Nephron progenitor cell (in vitro differentiated cells): ENCODE data around the gene WASHC3.
A peak's percentile ranks its signal among the peaks of the same experiment; 100 is the strongest.
"Not testable (repeated sequence)": the region's sequence is repeated elsewhere in the genome, so short reads cannot be mapped to it uniquely, and the experiment has no call there.

ENCODE experiments used
- DNase-seq: peaks from one replicate; pipeline ENCODE4 v3.0.0; 2021
- H3K27ac Mint-ChIP-seq: 2 replicates; pipeline ENCODE4 v1.8.0; 2021; ENCODE audit warnings: mild to moderate bottlenecking, moderate library complexity, mixed read lengths
- H3K27me3 Mint-ChIP-seq: 2 replicates; pipeline ENCODE4 v1.8.0; 2021; ENCODE audit warnings: mild to moderate bottlenecking, low read depth, mixed read lengths; ENCODE audit not compliant: poor library complexity
- H3K36me3 Mint-ChIP-seq: 2 replicates; pipeline ENCODE4 v1.8.0; 2021; ENCODE audit warnings: low read depth, mixed read lengths
- H3K4me1 Mint-ChIP-seq: 2 replicates; pipeline ENCODE4 v1.8.0; 2021; ENCODE audit warnings: mixed read lengths
- H3K4me3 Mint-ChIP-seq: 2 replicates; pipeline ENCODE4 v1.8.0; 2021; ENCODE audit warnings: mild to moderate bottlenecking, moderate library complexity, mixed read lengths
- H3K9me3 Mint-ChIP-seq: 2 replicates; pipeline ENCODE4 v1.8.0; 2021; ENCODE audit warnings: mild to moderate bottlenecking, moderate library complexity, mixed read lengths
- CTCF ChIP-seq: fragments of 200-600 bp; sonication (generic); IDR thresholded peaks from 2 replicates; pipeline ENCODE4 v1.5.0; 2021; ENCODE audit warnings: antibody characterized with exemption

Gene WASHC3

GRCh38 chr12:102095677-102096263 lies 34.0 kb upstream of the WASHC3 start:
- H3K36me3 Mint-ChIP-seq = peaks cover 57% of the 10 kb centered on the region
- H3K27ac Mint-ChIP-seq = no peak overlapping the region
- no peak overlapping the region for H3K4me3 Mint-ChIP-seq
- peak; percentile 32 for TF ChIP-seq CTCF
- no peaks in the 10 kb centered on the region for H3K27me3 Mint-ChIP-seq
- no peaks in the 10 kb centered on the region for H3K9me3 Mint-ChIP-seq
- no peak for DNase-seq
- no peaks in the 10 kb centered on the region for H3K4me1 Mint-ChIP-seq

GRCh38 chr12:102093319-102093718 lies 31.5 kb upstream of the WASHC3 start:
- no peaks in the 10 kb centered on the region for H3K27me3 Mint-ChIP-seq
- H3K4me1 Mint-ChIP-seq = no peaks in the 10 kb centered on the region
- H3K27ac Mint-ChIP-seq = no peak overlapping the region
- TF ChIP-seq CTCF = no peak
- DNase-seq = no peak
- H3K36me3 Mint-ChIP-seq = peaks cover 66% of the 10 kb centered on the region
- H3K9me3 Mint-ChIP-seq = peaks cover 10% of the 10 kb centered on the region
- no peak overlapping the region for H3K4me3 Mint-ChIP-seq

- H3K27me3 Mint-ChIP-seq, H3K4me1 Mint-ChIP-seq, H3K27ac Mint-ChIP-seq, DNase-seq, H3K4me3 Mint-ChIP-seq, H3K9me3 Mint-ChIP-seq: not testable (repeated sequence)
- H3K36me3 Mint-ChIP-seq = peaks cover 74% of the 10 kb centered on the region
These were observed 27.5 kb upstream of the WASHC3 start for GRCh38 chr12:102089228-102089835.

- no peak for TF ChIP-seq CTCF
- Mint-ChIP-seq H3K36me3 (peaks cover 56% of the 10 kb centered on the region), H3K9me3 (no peaks in the 10 kb centered on the region), H3K4me3 (no peak overlapping the region), H3K27ac (no peak overlapping the region), H3K4me1 (no peaks in the 10 kb centered on the region), H3K27me3 (no peaks in the 10 kb centered on the region)
- no peak for DNase-seq
These were observed 19.1 kb upstream of the WASHC3 start for GRCh38 chr12:102080842-102081241.

- peaks cover 15% of the 10 kb centered on the region for H3K36me3 Mint-ChIP-seq
- H3K9me3 Mint-ChIP-seq, DNase-seq, H3K4me3 Mint-ChIP-seq, H3K4me1 Mint-ChIP-seq, H3K27ac Mint-ChIP-seq, H3K27me3 Mint-ChIP-seq: not testable (repeated sequence)
These were observed 10.3 kb upstream of the WASHC3 start for GRCh38 chr12:102072092-102072491.

- H3K4me1 Mint-ChIP-seq = peaks cover 11% of the 10 kb centered on the region
- no peak overlapping the region for H3K4me3 Mint-ChIP-seq
- no peaks in the 10 kb centered on the region for H3K9me3 Mint-ChIP-seq
- H3K27me3 Mint-ChIP-seq = no peaks in the 10 kb centered on the region
- no peak overlapping the region for H3K27ac Mint-ChIP-seq
- no peak for TF ChIP-seq CTCF
- H3K36me3 Mint-ChIP-seq = peaks cover under 1% of the 10 kb centered on the region
- DNase-seq = no peak
These were observed 7.9 kb upstream of the WASHC3 start for GRCh38 chr12:102069707-102070106.
